Measurements from ENCODE around the gene ZGRF1.
"Not testable (repeated sequence)": the region's sequence is repeated elsewhere in the genome, so short reads cannot be mapped to it uniquely, and the experiment has no call there.

GRCh38 chr4:112554271-112554670 is 82.4 kb downstream of the ZGRF1 start:
- not testable (repeated sequence) for TF ChIP-seq CTCF, POLR2A, EP300 (IDR thresholded peaks at IDR 0.05)

All from tibial nerve (tissue), 4 donors.